Mesenchymal stem cell (in vitro differentiated cells and primary cell): ENCODE data around the gene PRDX6.
A peak's percentile ranks its signal among the peaks of the same experiment; 100 is the strongest.

Source experiments
- DNase-seq: peaks from one replicate; pipeline ENCODE4 v3.0.0-alpha.2; 2013
- H2AFZ ChIP-seq: one replicate; pipeline ENCODE4 v1.6.1; 2013; ENCODE audit warnings: low read depth, mild to moderate bottlenecking, control low read depth, inconsistent platforms, low read length, moderate library complexity
- H2AK5ac ChIP-seq: 2 replicates; pipeline ENCODE4 v1.6.1; 2013; ENCODE audit warnings: low read length, moderate library complexity, mild to moderate bottlenecking, inconsistent platforms; ENCODE audit not compliant: severe bottlenecking
- H2BK120ac ChIP-seq: one replicate; pipeline ENCODE4 v1.6.1; 2013; ENCODE audit warnings: low read depth, mild to moderate bottlenecking, inconsistent platforms, low read length, moderate library complexity
- H2BK12ac ChIP-seq, 2 experiments: one replicate each; pipeline ENCODE4 v1.6.1; 2013; ENCODE audit warnings: inconsistent platforms in 2 of 2, low read length in 2 of 2, mild to moderate bottlenecking in 2 of 2, moderate library complexity in 2 of 2, control low read depth in 1 of 2
- H2BK15ac ChIP-seq: one replicate; pipeline ENCODE4 v1.6.1; 2013; ENCODE audit warnings: mild to moderate bottlenecking, low read depth, inconsistent platforms; ENCODE audit not compliant: poor library complexity, severe bottlenecking
- H2BK5ac ChIP-seq: 2 replicates; pipeline ENCODE4 v1.6.1; 2013; ENCODE audit warnings: low read depth, mild to moderate bottlenecking, low read length, control low read depth, inconsistent platforms; ENCODE audit not compliant: poor library complexity, severe bottlenecking
- H3K14ac ChIP-seq, 2 experiments: one replicate each; pipeline ENCODE4 v1.6.1; 2013; ENCODE audit warnings: inconsistent platforms in 2 of 2, low read length in 2 of 2, control low read depth in 1 of 2, mild to moderate bottlenecking in 1 of 2, moderate library complexity in 1 of 2
- H3K18ac ChIP-seq, 2 experiments: one replicate each; pipeline ENCODE4 v1.6.1; 2013; ENCODE audit warnings: inconsistent platforms in 2 of 2, low read length in 2 of 2, control low read depth in 1 of 2, low read depth in 1 of 2, mild to moderate bottlenecking in 1 of 2
- H3K23ac ChIP-seq, 2 experiments: one replicate each; pipeline ENCODE4 v1.6.1; 2013; ENCODE audit warnings: inconsistent platforms in 2 of 2, low read length in 2 of 2, mild to moderate bottlenecking in 2 of 2, moderate library complexity in 2 of 2, control low read depth in 1 of 2
- H3K27ac ChIP-seq: 2 replicates; pipeline ENCODE4 v1.5.1; 2013; ENCODE audit warnings: mild to moderate bottlenecking, moderate library complexity, low read length, control low read depth, inconsistent platforms; ENCODE audit not compliant: poor library complexity, severe bottlenecking
- H3K27me3 ChIP-seq, 2 experiments: 2 replicates each; pipeline versions ENCODE4 v1.6.1 to v1.7.0; 2013; ENCODE audit warnings: low read length in 2 of 2, mild to moderate bottlenecking in 2 of 2, moderate library complexity in 2 of 2, control low read depth in 1 of 2, inconsistent platforms in 1 of 2; ENCODE audit not compliant: control insufficient read depth in 1 of 2, insufficient read depth in 1 of 2
- H3K36me3 ChIP-seq, 2 experiments: 2 replicates each; pipeline versions ENCODE4 v1.6.1 to v1.7.0; 2013; ENCODE audit warnings: low read length in 2 of 2, control low read depth in 1 of 2, inconsistent platforms in 1 of 2, low read depth in 1 of 2, mild to moderate bottlenecking in 1 of 2; ENCODE audit not compliant: insufficient read depth in 2 of 2, control insufficient read depth in 1 of 2
- H3K4ac ChIP-seq, 2 experiments: one replicate each; pipeline ENCODE4 v1.6.1; 2013; ENCODE audit warnings: inconsistent platforms in 2 of 2, low read length in 2 of 2, mild to moderate bottlenecking in 2 of 2, moderate library complexity in 2 of 2, control low read depth in 1 of 2, low read depth in 1 of 2
- H3K4me1 ChIP-seq: 2 replicates; pipeline ENCODE4 v1.6.1; 2013; ENCODE audit warnings: low read depth, low read length, control low read depth; ENCODE audit not compliant: control insufficient read depth, insufficient read depth
- H3K4me2 ChIP-seq: 2 replicates; pipeline ENCODE4 v1.6.1; 2013; ENCODE audit warnings: low read length, mild to moderate bottlenecking, inconsistent platforms; ENCODE audit not compliant: poor library complexity, severe bottlenecking
- H3K4me3 ChIP-seq, 2 experiments: 2 replicates each; pipeline versions ENCODE4 v1.5.1 to v1.7.0; 2013; ENCODE audit warnings: low read length in 2 of 2, mild to moderate bottlenecking in 2 of 2, control low read depth in 1 of 2, low read depth in 1 of 2; ENCODE audit not compliant: insufficient read depth in 1 of 2
- H3K79me1 ChIP-seq: replicated peaks from 2 replicates; pipeline ENCODE4 v1.6.1; 2013; ENCODE audit warnings: mild to moderate bottlenecking, control low read depth, low read length, inconsistent platforms; ENCODE audit not compliant: poor library complexity, severe bottlenecking
- H3K9ac ChIP-seq: 2 replicates; pipeline ENCODE4 v1.7.0; 2013; ENCODE audit warnings: mild to moderate bottlenecking, low read length, moderate library complexity
- H3K9me3 ChIP-seq: 2 replicates; pipeline ENCODE4 v1.7.0; 2013; ENCODE audit warnings: mild to moderate bottlenecking, low read length; ENCODE audit not compliant: control insufficient read depth
- H4K8ac ChIP-seq: one replicate; pipeline ENCODE4 v1.6.1; 2013; ENCODE audit warnings: inconsistent platforms, mild to moderate bottlenecking, low read length, moderate library complexity
- H4K91ac ChIP-seq: one replicate; pipeline ENCODE4 v1.6.1; 2013; ENCODE audit warnings: mild to moderate bottlenecking, low read length, inconsistent platforms
- WGBS: methylation state at CpG from one replicate; pipeline ENCODE4 v1.1.7; 2013; ENCODE audit warnings: mixed read lengths; 5-methylcytosine and 5-hydroxymethylcytosine counted together

Gene PRDX6

GRCh38 chr1:173431304-173432045 is 45.7 kb upstream of the PRDX6 start:
- Histone ChIP-seq H3K79me1 (peaks cover 6% of the 10 kb centered on the region), H3K36me3 (no peaks in the 10 kb centered on the region), H4K91ac (no peak overlapping the region), H3K23ac (peak overlapping the region in 1 of 2 experiments; percentile 39), H3K4me2 (no peak overlapping the region), H2BK120ac (no peak overlapping the region), H2AK5ac (no peak overlapping the region), H4K8ac (no peak overlapping the region), H3K18ac (no peak overlapping the region), H3K9ac (peak overlapping the region; percentile 45), H2BK5ac (no peak overlapping the region), H3K27ac (no peak overlapping the region), H3K4me3 (no peak overlapping the region), H3K9me3 (no peaks in the 10 kb centered on the region), H3K14ac (no peak overlapping the region), H2BK12ac (peak overlapping the region in 1 of 2 experiments; percentile 9), H3K4ac (no peak overlapping the region), H3K4me1 (peaks cover 4% of the 10 kb centered on the region), H3K27me3 (no peaks in the 10 kb centered on the region), H2BK15ac (no peak overlapping the region), H2AFZ (no peak overlapping the region)
- 37% methylated on average over 6 of the region's 6 CpGs for WGBS
- peak; percentile 89 for DNase-seq

GRCh38 chr1:173432331-173432730 is 44.8 kb upstream of the PRDX6 start:
- 100% methylated on average over 1 of the region's 2 CpGs for WGBS

GRCh38 chr1:173433751-173434326 is 43.3 kb upstream of the PRDX6 start:
- Histone ChIP-seq H2BK12ac (no peak overlapping the region), H3K9me3 (no peaks in the 10 kb centered on the region), H2BK5ac (no peak overlapping the region), H3K14ac (no peak overlapping the region), H3K27me3 (no peaks in the 10 kb centered on the region), H2BK15ac (no peak overlapping the region), H4K8ac (no peak overlapping the region), H3K18ac (no peak overlapping the region), H3K4me2 (no peak overlapping the region), H2AFZ (no peak overlapping the region), H3K4me1 (peaks cover 4% of the 10 kb centered on the region), H3K23ac (peak overlapping the region in 1 of 2 experiments; percentile 59), H2AK5ac (no peak overlapping the region), H3K79me1 (peaks cover 5% of the 10 kb centered on the region), H3K9ac (no peak overlapping the region), H2BK120ac (no peak overlapping the region), H3K36me3 (no peaks in the 10 kb centered on the region), H3K4me3 (no peak overlapping the region), H4K91ac (no peak overlapping the region), H3K4ac (no peak overlapping the region), H3K27ac (no peak overlapping the region)
- WGBS = no CpG with 5 or more reads among the region's 2 CpGs
- no peak for DNase-seq

More at GRCh38 chr1:173432331-173432730, 44.8 kb upstream of the PRDX6 start:
- Histone ChIP-seq H3K79me1 (peaks cover 5% of the 10 kb centered on the region), H4K91ac (no peak overlapping the region), H2AK5ac (no peak overlapping the region), H3K9ac (peak overlapping the region; percentile 45), H3K4ac (no peak overlapping the region), H2BK12ac (no peak overlapping the region), H3K23ac (no peak overlapping the region), H3K27me3 (no peaks in the 10 kb centered on the region), H2BK5ac (no peak overlapping the region), H3K9me3 (no peaks in the 10 kb centered on the region), H3K4me1 (peaks cover 4% of the 10 kb centered on the region), H4K8ac (no peak overlapping the region), H3K4me3 (no peak overlapping the region), H3K36me3 (no peaks in the 10 kb centered on the region), H2BK15ac (no peak overlapping the region), H3K27ac (no peak overlapping the region), H3K4me2 (no peak overlapping the region), H3K18ac (no peak overlapping the region), H2BK120ac (no peak overlapping the region), H2AFZ (no peak overlapping the region), H3K14ac (no peak overlapping the region)
- no peak for DNase-seq

- Histone ChIP-seq H3K23ac (no peak overlapping the region), H3K18ac (no peak overlapping the region), H3K9me3 (no peaks in the 10 kb centered on the region), H2AFZ (no peak overlapping the region), H2BK15ac (no peak overlapping the region), H3K27ac (no peak overlapping the region), H3K9ac (no peak overlapping the region), H4K8ac (no peak overlapping the region), H3K14ac (no peak overlapping the region), H2BK120ac (no peak overlapping the region), H2BK5ac (no peak overlapping the region), H3K4me2 (no peak overlapping the region), H3K4ac (no peak overlapping the region), H4K91ac (no peak overlapping the region), H2BK12ac (no peak overlapping the region), H3K27me3 (no peaks in the 10 kb centered on the region), H2AK5ac (no peak overlapping the region), H3K4me3 (no peak overlapping the region), H3K79me1 (peaks cover 1% of the 10 kb centered on the region), H3K36me3 (peaks cover 0 to 4% of the 10 kb centered on the region in 2 experiments), H3K4me1 (no peaks in the 10 kb centered on the region)
- WGBS = 99% methylated on average over 3 of the region's 5 CpGs
- no peak for DNase-seq
Measured at GRCh38 chr1:173436841-173437428, 40.2 kb upstream of the PRDX6 start.
